Measurements from ENCODE around the gene RGS11. TPM values are rescaled to one million over a fixed set of nuclear protein-coding genes. Genes with fewer than 3 reads are reported as not detected.

Gene RGS11
- total RNA-seq, 1 donor, result 0.86 TPM

- H3K4me3 ChIP-seq (ENCODE audit: low read depth, low read length), result peak overlapping the region; percentile 33
These were observed 5.4 kb upstream of the RGS11 start for GRCh38 chr16:280991-281659.

DNA sequence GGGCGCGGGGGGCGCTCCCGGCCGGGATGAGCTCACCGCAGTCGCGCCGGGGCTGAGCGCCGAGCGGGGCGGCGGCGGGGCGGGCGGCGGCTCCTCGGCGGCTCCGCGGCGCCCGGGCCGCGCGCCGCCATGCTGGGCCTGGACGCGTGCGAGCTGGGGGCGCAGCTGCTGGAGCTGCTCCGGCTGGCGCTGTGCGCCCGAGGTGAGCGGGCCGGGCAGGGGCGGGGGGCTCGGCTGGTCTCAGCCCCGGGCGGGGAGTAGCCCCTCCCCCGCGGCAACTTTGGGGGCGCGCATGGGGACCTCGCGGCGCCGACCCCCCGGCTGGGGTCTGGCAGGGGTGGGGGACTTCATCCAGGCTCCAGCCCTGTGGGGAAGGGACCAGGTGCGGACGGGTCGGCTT lies 4.8 kb upstream of the RGS11 start, which contains the start of gene ARHGDIG:
Gene ARHGDIG (plus strand): TSS at position 40 of the 400 bp plus-strand sequence. CDS start 90 bp downstream, at position 130.
- no peak for DNase-seq (ENCODE audit: low read depth)
- H3K4me3 ChIP-seq (ENCODE audit: low read depth, low read length), result peak within 1 kb of the TSS; percentile 33
- TF ChIP-seq CTCF (IDR thresholded peaks at IDR 0.05; ENCODE audit: insufficient read depth, low read depth, low read length), result no peak

More at GRCh38 chr16:280991-281659, 5.4 kb upstream of the RGS11 start:
- no peak for DNase-seq (ENCODE audit: low read depth)
- no peak for TF ChIP-seq CTCF (IDR thresholded peaks at IDR 0.05; ENCODE audit: insufficient read depth, low read depth, low read length)

DNA sequence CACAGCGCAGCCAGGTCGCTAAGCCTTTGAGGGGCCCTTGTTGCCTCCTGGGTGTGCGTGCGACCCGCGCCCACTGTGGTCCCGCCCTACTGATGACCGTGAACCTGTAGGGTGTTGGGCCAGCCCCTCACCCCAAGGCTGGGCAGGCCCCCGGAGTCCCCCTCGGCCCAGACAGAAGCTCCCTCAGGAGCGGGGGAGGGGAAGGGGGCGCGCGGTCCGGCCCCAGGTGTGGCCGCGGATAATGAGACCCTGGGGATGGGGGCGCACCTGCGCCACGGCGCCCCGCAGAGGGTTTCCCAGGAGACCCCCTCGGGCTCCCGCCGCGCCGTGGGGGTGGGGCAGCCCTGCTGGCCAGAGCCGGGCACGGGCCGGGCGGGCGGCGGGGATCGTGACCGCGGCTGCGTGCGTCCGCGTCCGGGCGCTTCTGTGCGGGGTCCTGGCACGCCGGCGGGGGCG lies 4.3 kb upstream of the RGS11 start:
- no peak overlapping the region for H3K4me3 ChIP-seq (ENCODE audit: low read depth, low read length)
- TF ChIP-seq CTCF (IDR thresholded peaks at IDR 0.05; ENCODE audit: insufficient read depth, low read depth, low read length), result no peak
- DNase-seq (ENCODE audit: low read depth), result no peak

DNA sequence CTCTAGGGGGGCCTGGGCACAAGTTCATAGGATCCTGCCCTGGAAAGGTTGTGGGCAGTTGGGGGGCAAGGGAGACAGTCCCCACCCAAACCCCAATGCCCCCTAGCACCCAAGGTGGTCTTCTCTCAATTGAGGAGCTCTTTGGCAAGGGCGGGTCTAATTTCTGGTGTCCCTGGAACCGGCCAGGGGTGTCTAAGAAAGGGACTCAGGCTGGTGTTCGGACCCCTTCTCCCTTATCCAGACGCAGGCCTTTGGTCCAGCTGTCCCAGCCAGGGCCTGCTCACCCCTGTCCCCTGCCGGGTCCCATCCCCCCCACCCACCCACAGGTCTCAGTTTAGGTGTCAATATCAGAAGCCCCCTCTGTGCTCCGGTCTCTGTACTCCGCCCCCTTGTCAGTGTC lies 3.8 kb upstream of the RGS11 start:
- DNase-seq (ENCODE audit: low read depth), result no peak
- TF ChIP-seq CTCF (IDR thresholded peaks at IDR 0.05; ENCODE audit: insufficient read depth, low read depth, low read length), result no peak

GRCh38 chr16:278863-279366 lies 3.2 kb upstream of the RGS11 start:
- peak; percentile 54 for DNase-seq (ENCODE audit: low read depth)
- no peak for TF ChIP-seq CTCF (IDR thresholded peaks at IDR 0.05; ENCODE audit: insufficient read depth, low read depth, low read length)
- H3K4me3 ChIP-seq (ENCODE audit: low read depth, low read length), result no peak overlapping the region

More for the DNA sequence above, 3.8 kb upstream of the RGS11 start:
- H3K4me3 ChIP-seq (ENCODE audit: low read depth, low read length), result no peak overlapping the region

DNA sequence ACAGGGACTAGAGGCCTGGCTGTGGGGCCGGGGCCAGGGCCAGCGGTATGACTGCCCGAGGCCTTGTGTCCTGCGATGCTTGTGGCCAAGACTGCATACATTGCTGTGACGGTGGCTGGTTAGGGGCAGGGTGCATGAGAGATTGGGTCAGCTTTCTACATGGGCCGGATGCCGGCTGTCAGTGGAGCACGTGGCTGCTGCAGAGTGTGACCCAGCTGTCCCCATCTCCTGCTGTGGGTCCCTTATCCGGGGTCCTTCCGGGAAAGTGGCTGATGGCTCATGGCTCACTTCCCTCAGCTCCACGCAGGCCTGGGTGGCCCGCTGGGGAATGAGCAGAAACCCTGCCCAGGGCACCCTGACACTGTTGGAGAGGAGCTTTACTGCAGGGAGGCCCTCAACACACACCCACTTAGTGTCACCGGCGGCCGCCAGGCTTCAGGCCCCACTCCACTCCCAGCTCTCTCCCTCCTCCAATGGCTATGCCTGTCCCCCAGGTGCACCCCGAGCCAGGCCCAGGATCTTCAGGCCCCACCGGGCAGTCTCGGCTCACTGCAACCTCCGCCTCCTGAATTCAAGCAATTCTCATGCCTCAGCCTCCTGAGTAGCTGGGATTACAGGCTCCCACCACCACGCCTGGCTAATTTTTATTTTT lies 808 bp upstream of the RGS11 start:
- no peak overlapping the region for H3K4me3 ChIP-seq (ENCODE audit: low read depth, low read length)
- DNase-seq (ENCODE audit: low read depth), result no peak
- TF ChIP-seq CTCF (IDR thresholded peaks at IDR 0.05; ENCODE audit: insufficient read depth, low read depth, low read length), result no peak

All from fibroblast of villous mesenchyme (primary cell).